NCI-H2029 (cell line): ENCODE results near the gene CA12.
"Not testable (repeated sequence)": the region's sequence is repeated elsewhere in the genome, so short reads cannot be mapped to it uniquely, and the experiment has no call there.

Experiments used
- DNase-seq: peaks from one replicate; lab custom pipeline; 2025; lab: John Stamatoyannopoulos, UW

Gene CA12

DNA sequence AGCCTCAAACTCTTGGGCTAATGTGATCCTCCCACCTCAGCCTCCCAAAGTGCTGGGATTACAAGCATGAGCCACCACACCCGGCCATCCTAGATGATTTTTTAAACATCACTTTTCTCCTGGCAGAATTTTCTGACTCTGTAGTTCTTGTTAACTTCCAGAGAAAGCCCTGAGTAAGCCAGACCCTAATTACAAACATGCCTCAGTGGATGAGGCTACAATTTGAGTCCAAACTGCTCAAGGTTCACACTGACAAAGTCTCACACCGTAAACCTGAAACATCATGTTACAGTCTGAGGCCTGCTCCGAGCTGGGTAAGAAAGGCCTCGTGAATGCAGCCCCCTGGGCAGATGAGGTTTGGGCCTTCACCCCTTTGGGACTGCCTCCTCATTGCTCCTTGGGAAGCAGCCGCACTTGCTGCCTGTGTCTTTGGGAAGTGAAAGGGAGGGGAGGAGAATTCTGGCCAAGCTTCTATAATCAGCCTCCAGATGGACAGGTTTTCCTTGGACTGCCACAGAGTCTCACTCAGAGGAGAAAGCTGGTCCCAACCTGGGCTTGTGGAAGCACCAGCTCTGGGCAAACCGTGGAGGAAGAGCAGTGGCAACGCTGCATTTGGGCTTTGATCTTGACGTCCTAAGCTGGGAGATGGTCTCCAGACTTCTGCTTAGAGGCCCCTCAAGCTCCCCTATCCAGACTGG, 46.0 kb downstream of the CA12 start:
- no peak for DNase-seq

DNA sequence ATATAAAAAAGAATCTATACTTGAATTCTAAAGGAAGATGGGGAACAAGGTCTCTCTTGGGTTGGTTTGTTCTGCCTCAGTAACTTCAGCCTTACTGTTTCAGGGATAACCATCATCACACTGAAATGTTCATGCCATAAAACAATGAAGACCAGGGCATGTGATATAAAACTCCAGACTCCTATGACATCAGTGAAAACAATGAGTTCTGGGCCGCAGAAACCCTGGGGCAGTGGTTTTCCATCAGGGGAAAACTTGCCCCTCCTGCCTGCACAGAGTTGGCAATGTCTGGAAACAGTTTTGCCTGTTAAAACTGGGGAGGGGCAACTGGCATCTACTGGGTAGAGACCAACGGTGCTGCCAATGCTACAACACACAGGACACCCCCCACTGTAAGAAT, 46.8 kb downstream of the CA12 start:
- no peak for DNase-seq

DNA sequence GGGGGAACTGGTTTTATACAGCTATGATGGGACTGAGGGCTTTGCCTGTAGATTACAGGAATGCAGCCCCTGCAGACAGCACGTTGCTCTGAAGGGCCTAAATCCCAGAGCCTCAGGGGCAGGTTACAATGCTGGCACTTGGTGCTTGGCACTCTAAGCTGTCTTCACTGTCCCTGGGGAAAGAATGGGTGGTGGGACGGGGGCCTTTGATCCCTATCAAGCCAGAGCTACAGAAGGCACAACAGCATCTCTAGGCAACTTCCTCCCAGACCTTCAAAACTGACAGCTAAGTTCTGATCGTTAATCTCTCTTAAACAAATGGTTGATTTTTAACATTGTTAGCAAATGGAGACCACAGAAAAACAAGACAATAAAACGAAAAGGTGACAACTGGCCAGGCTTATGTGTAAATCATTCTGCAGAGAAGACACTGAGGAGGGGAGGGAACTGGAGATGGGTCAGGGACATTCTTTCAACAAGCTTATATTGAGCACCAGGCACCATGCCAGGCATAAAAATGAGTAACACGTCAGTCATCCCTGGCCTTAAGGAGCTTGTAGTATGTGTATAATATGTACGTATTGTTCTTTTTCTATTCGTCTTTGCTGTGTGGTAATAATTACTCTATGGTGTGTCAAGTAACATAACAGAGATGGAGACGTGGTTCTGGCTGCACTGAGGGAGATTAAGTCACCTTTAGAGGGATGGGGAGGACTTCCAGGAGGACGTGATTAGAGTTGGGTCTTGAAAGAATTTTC, 49.1 kb downstream of the CA12 start:
- DNase-seq, result no peak

DNA sequence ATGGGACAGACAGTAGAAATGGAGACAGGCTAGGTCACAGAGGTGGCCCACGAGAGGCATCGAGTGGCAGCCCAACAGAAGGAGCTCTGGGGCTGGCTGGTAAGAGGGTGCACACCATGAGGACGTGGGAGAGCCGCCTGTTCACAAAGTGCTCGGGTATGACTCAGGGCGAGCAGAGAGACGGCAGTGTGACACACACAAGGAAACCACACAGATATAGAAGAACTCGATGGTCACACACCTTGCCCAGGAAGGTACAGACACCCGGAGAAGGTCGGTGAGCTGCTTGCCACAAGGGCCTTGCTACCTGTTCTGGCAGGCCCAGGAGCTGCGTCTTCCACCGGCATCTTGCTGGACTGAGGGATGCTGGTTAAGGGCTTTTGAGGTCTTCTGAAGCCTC, 50.2 kb downstream of the CA12 start:
- no peak for DNase-seq

DNA sequence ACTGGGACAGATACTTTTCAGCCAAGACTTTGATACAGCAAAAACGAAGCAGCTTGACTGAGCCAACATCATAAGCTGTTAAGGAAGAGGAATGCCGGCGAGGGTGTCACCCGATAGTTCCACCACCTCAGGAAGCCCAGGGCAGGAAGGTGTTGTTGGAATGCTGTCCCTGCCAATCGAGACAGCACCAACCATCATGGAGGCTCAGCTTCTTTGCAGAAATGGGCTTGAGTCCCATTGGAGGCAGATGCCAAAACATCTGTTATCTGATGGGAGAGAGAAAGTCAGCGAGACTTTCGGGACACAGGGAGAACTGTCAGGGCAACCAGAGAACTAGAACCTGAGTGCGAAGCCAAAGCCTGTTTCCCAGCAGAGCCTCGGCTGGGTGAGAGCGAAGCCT, 50.7 kb downstream of the CA12 start:
- DNase-seq, result no peak

DNA sequence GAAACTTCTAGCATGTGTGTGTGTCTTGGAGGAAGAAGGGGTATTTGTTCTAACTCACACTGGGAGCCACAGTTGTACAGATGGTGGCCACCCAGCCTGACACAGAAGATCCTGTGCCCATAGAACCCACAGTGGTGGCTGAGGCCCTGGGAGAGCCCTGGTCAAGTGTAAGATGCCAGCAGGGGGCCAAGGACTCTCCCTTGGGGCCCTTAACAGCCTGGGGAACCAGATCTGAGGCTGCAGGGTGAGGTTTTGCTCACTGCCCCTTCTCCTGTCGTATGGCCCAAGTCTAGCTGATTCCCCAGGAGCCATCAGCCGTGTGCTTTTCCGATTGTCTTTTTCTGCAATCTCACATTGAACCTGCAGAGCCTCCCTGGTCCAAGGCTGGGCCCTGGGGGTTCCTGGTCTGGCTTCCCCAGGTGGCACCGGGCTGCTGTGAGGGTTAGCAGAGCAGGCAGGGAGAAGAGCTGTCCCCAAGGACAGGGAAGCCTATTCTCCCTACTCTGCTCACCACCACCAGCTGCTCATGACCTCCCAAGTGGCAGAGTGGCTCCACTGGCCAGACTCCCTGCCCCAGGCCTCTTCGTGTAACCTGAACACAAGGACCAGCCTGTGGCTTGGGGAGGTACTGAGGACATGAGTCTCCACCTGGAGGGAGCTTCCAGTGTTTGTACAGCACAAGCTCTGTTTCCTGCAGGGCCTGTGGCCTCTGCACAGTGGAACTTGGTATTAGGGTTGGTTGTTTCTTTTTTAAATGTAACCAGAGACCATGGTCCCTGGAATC, 51.9 kb downstream of the CA12 start:
- DNase-seq, result no peak

DNA sequence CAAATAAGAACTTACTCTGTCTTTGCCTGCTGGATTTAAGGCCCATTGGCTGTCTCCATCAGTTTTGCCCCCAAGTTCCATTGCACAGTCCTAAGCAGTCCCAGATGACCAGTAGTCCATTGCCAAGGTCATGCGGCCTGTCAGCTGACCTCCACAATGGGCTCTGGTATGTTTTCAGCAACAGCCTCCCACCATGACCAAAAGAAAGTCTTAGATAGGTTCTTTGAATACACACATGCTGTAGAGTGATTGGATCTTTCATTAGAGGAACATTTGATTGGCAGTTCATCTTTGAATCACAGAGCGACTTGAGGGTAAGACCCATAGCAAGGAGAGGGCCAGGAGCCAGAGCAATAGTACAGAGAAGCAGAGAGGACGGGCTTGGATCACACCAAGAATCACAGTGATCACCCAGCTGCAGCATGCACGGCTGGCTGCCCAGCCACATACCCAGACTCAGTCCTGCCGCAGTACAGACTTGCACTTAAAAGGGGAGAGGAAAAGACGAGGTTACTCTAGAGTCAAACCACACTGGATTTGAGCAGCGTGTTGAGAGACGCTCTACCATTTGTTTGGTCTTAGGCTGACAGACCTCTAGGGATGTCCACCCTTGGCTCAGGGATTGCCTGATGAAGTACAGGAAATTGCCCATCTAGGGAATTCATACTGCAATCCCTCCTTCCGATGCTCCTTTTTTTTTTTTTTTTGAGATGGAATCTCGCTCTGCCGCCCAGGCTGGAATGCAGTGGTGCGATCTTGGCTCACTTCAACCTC, 53.8 kb downstream of the CA12 start:
- DNase-seq, result no peak

DNA sequence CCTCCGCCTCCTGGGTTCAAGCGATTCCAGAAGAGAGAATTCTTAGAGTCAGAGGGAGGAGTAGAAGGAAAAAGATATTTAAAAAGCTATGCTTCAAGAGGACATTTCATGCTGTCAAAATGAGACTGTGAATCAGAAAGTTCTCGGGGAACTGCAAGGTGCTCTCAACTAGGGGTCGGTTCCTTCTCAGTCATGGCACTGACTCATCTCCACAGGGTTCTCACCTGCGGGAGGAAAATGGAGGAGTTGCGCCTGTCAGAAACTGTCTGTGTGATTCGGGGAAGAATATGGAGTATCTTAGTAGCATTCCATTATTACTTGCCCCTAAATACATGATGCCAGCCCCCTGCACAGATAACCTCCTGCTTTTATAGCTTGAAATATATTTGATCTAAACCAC, 56.9 kb downstream of the CA12 start:
- DNase-seq, result no peak

DNA sequence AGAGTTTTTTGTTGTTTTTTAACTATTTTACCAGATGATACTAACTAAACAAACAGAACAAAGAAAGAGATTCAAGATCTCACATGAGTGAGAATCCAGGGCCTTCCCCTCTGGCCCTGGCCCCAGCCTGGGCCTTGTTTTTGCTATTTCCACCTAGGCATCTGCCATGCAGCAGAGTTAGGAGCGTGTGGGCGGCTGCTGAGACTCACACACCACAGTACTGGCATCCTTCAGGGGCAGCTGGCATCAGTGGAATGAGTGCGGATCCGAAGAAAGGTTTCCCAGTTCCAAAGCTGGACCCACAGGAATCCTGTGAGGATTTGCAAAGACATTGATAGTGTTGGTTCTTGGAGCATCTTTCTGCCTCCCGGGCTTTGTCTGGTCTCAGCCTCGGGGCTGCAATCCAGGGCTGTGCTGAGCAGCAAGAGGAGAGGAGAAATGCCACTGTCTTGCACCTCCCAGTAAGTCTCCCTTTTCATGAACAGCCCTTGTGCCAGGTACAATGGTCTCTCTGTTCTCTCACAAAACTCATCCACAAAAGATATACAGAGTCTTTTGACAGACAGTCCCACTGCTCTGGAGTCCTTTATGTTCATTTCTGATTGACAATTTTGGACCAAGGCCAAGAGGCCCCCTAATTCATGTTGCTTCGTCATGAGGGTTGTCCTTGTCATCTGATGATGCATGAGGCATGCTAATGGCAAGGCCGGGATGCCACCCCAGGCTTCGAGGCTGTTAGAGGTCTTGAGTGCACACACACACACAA, 57.7 kb downstream of the CA12 start:
- no peak for DNase-seq

DNA sequence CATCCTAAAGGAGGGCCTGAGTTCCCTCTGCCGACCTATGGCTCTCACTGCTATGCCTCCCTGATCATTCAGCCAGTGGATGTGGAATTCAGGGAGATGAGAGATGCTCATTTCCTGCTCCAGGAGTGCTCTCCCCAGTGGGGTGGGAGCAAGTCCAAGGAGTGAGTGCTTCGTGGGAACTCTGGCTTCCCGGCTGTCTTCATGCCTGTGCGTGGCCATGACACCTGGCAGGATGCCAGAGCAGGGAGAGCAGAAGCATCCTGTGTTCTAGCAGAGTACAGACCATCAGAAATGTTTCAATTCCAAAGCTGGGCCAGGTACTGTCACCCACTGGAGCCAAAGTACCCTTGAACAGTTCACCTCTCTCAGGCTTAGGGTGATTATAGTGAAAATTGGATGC, 59.1 kb downstream of the CA12 start:
- DNase-seq, result no peak

DNA sequence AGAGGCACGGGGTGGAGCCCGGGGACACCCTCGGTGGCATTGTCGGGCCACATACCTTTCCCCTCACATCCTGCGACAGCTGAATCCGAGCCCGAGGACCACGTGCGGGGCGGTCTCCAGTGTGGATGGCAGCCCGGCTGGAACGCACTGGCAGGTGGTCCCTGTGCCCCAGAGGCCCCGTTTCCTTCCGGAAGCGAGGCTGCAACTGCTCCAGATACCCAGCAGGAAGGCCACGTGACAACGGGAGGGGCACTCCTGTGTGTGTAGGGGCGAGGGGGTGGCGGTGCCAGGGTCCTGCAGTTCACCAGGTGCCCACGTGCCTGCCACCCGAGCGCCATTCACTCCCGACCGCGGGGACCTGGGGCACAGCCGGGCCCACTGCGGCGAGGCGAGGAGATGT, 60.2 kb downstream of the CA12 start:
- DNase-seq, result no peak

DNA sequence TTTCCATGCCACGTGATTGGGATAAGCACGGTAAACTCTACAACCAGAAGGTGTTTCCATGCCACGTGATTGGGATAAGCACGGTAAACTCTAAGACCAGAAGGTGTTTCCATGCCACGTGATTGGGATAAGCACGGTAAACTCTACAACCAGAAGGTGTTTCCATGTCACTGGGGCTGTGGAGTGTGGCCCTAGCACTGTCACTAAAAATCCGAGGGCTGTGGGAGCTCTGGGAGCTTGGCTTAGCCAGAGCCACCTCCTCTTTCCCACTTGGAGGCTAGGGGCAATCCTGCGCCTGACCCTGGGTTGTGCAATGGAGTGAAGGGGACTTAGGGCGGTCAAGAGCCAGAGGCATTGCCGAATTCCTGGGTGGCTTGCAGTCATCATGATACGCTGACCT, 60.7 kb downstream of the CA12 start:
- DNase-seq, result not testable (repeated sequence)

DNA sequence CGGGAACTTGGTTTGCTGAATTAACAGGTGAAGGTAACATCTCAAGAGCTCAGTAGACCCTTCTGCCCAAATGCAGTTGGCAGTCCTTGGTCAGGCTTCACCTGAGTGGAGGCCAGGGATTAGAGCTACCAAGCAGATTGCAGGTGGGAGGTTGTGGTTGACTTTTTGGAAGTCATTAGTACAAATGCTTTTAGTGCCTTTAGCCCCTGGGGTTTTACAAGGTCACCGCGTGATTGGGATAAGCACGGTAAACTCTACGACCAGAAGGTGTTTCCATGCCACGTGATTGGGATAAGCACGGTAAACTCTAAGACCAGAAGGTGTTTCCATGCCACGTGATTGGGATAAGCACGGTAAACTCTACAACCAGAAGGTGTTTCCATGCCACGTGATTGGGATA, 61.2 kb downstream of the CA12 start:
- not testable (repeated sequence) for DNase-seq

DNA sequence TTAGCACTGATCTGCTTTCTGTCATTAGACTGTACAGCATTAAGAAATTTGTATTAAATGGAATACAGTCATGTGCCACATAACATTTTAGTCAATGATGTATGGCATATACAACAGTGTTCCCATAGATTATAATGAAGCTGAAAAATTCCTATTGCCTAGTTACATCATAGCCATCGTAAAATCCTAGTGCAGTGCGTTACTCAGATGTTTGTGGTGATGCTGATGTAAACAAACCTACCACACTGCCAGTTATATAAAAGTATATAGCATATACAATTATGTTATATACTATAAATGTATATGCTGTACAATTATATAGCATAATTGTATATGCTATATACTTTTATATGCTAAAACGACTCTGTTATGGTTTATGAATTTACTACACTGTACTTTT, 62.6 kb downstream of the CA12 start:
- no peak for DNase-seq

DNA sequence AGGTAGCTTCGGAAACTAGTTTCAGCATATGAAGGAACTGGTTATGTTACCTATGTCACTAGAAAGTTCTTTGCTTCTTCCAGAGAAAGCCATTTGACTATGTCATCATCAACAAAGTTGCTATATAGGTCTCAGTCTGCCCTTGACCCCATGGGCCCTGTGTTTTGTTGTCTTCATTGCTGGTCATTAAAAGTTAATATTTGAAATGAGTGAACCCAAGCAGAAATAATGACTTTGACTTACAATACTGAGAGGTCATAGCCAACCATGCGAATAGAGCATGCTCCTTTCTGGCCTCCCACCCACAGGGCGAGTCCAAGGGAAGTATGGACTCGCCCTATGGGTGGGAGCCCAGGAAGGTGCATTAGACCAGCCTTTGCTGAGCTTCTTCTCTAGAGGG, 63.3 kb downstream of the CA12 start:
- no peak for DNase-seq

DNA sequence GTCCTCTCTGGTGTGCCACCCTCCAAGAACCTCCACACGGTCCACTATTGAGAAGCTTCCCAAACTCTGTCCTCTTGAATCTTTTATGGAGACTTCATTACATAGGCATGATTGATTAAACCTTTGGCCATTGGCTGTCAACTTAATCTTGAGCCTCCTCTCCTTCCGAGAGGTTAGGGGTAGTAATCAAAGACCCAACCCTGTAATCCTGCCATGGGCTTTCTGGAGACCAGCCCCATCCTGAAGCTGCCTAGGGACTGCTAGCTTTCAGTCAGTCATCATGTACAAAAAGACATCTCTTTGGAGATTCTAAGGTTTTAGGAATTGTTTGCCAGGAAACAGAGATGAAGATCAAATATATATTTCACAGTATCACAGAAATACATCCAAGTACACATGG, 67.2 kb downstream of the CA12 start:
- DNase-seq, result no peak

DNA sequence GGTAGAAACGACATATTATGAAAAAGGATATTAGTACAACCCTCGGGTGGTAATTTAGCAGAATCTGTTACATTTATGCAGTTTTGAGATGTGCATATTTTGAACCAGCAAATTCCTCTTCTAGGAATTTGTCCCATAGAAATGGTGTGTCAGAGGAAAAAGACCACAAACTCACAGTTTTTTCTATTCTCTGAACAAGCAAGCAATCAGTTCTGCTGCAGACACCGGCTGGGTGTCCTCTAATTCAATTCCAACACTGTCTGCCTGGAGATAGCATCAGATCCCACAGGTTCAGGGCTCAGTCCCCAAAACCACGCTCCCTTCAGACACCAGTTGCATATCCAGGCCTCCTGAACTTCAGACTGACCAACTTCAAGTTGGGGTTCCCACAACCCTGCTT, 67.8 kb downstream of the CA12 start:
- no peak for DNase-seq

DNA sequence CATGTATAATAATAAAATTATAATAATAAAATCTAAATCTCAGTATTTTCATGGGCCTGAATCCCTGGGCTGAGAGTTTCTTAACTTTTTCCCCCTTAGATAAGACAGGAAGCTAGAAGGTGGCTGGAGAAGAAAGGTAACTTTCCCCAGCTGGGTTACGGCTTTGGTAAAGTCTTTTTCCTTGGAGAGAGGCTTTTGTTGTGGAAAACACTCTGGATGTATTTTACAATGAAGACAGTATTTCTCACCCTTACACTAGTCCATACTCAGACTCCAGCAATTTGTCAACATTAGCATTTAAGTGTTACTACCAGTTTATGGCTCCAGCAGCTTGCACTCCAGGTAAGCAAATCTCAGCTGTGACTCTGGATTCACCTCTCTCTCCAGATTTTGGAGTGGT, 69.4 kb downstream of the CA12 start:
- DNase-seq, result no peak

DNA sequence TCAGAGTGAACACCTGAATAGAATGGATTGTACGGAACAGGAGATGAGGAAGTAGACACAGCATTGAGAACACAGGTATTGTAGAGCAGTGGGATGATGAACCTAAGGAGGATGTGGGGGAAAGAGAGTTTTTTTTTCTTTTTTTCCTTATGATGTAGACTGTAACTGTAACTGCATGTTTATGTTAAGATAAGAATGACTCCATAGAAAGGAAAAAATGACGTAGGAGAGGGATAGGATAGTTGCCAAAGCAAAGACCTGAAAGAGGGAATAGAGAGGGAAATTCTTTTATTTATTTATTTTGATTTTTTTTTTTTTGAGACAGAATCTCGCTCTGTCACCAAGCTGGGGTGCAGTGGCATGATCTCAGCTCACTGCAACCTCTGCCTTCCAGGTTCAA, 71.0 kb downstream of the CA12 start:
- no peak for DNase-seq

DNA sequence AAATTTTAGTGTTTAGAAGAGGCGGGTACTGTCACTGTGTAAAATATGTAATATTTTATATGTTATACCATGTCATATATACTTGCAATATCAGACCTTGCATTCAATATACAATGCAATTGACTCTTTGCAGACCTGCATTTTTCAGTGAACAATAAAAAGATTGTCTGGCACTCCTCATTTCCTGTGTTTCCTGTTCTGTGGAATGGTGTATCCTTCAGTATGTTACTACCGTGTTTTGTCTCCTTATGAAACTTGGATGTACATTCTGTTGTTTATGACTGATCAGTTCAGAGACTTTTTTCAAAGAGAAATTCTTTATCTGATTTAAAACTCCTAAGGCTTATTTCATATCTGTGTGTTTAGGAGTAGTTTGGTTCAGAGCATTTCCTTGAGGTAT, 72.7 kb downstream of the CA12 start:
- DNase-seq, result no peak

DNA sequence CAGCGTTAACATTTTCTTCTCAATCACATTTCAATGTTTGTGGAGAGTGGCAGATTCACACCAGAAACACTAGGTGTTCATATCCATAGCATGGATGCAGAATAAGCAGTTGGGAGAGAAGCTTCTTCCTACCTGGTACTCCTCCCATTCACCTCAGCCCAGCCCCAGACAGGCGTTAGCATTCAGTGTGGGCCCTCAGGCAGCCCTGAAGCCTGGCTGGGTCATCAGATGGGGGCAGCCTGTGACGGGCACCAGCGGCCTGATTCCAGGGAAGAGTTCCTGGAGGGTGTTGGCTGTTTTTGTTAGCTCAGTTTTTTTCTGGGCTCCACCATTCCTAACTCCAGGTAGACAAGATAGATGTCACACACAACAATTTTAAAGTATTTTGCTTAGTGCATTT, 73.2 kb downstream of the CA12 start:
- DNase-seq, result no peak
